Ishikawa (cell line): ENCODE results near the gene PLXDC2.

Experiments
- CEBPB ChIP-seq: IDR thresholded peaks from 2 replicates; pipeline ENCODE4 v1.6.1; 2012
- EP300 ChIP-seq: IDR thresholded peaks from 2 replicates; pipeline ENCODE4 v1.6.1; 2012; ENCODE audit warnings: borderline replicate concordance
- FOXM1 ChIP-seq: IDR thresholded peaks from 2 replicates; pipeline ENCODE4 v1.6.1; 2012; ENCODE audit warnings: low read depth, borderline replicate concordance
- MAX ChIP-seq: IDR thresholded peaks from 2 replicates; pipeline ENCODE4 v1.6.1; 2012
- NFIC ChIP-seq: IDR thresholded peaks from 2 replicates; pipeline ENCODE4 v1.6.1; 2012
- RAD21 ChIP-seq: IDR thresholded peaks from 2 replicates; pipeline ENCODE4 v1.6.1; 2012; ENCODE audit warnings: low read depth
- REST ChIP-seq: IDR thresholded peaks from 2 replicates; pipeline ENCODE4 v1.6.1; 2012; ENCODE audit warnings: low read depth, mild to moderate bottlenecking
- TAF1 ChIP-seq: IDR thresholded peaks from 2 replicates; pipeline ENCODE4 v1.6.1; 2012; ENCODE audit warnings: low read depth, mild to moderate bottlenecking

GRCh38 chr10:20093600-20093999 is 277.4 kb downstream of the PLXDC2 start:
- TF ChIP-seq EP300 (no peak), CEBPB (no peak), REST (no peak), FOXM1 (no peak), MAX (no peak), TAF1 (no peak), RAD21 (no peak), NFIC (no peak)
